Subcutaneous abdominal adipose tissue (tissue), 5 donors: Measurements from ENCODE around the gene FBLN1.

ENCODE experiments used
- H3K27ac ChIP-seq: one replicate; pipeline ENCODE4 v1.7.0; 2013; ENCODE audit warnings: low read depth, mild to moderate bottlenecking, inconsistent platforms, low read length, moderate library complexity
- H3K27me3 ChIP-seq, 5 donors: one replicate each; pipeline ENCODE4 v1.7.0; 2013; ENCODE audit warnings: low read length in 5 of 5, inconsistent platforms in 1 of 5; ENCODE audit not compliant: control insufficient read depth in 5 of 5, insufficient read depth in 4 of 5
- H3K36me3 ChIP-seq, 5 donors: one replicate each; pipeline ENCODE4 v1.7.0; 2013; ENCODE audit warnings: low read length in 5 of 5; ENCODE audit not compliant: control insufficient read depth in 5 of 5, insufficient read depth in 5 of 5
- H3K4me1 ChIP-seq, 5 donors: one replicate each; pipeline ENCODE4 v1.7.0; 2013; ENCODE audit warnings: low read length in 5 of 5, mild to moderate bottlenecking in 3 of 5, moderate library complexity in 1 of 5; ENCODE audit not compliant: control insufficient read depth in 5 of 5, insufficient read depth in 5 of 5
- H3K4me3 ChIP-seq, 5 donors: one replicate each; pipeline ENCODE4 v1.7.0; 2013; ENCODE audit warnings: low read length in 5 of 5, low read depth in 1 of 5
- H3K9ac ChIP-seq, 5 donors: one replicate each; pipeline ENCODE4 v1.7.0; 2013; ENCODE audit warnings: low read length in 5 of 5, mild to moderate bottlenecking in 4 of 5, moderate library complexity in 3 of 5
- H3K9me3 ChIP-seq, 5 donors: one replicate each; pipeline ENCODE4 v1.7.0; 2013; ENCODE audit warnings: low read length in 5 of 5; ENCODE audit not compliant: control insufficient read depth in 5 of 5
- donor health status: healthy.
- donor health status: healthy.
- donor health status: healthy.
- donor health status: healthy.
- donor health status: healthy.

FBLN1 gene

DNA sequence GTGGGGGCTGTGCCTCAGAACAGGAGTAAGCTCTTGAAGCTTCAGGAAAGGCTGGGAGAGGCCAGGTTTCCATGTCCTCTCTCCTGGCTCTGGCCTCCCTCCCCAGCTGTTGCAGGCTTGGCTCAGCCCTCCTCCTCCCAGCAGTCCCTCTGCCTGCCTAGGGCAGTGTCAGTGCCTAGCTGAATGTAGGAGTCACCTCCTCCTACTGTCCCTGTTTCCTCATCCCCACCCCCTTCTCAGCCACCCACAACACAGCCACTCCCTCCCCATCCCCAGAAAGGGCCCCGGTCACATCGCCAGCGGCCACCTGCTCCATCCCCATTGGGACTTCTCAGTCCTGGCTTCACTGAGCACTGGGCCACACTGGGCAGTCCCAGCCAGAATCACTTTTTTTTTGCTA lies 2.9 kb upstream of the FBLN1 start:
- H3K27ac ChIP-seq, result no peak overlapping the region
- peaks cover 22 to 37% (median 29%) of the 10 kb centered on the region in 5 donors for H3K27me3 ChIP-seq
- no peaks in the 10 kb centered on the region for H3K36me3 ChIP-seq
- no peak overlapping the region for H3K9ac ChIP-seq
- H3K9me3 ChIP-seq, result no peaks in the 10 kb centered on the region
- no peak overlapping the region for H3K4me3 ChIP-seq
- H3K4me1 ChIP-seq, result peaks cover 0 to 20% (median 15%) of the 10 kb centered on the region in 5 donors

DNA sequence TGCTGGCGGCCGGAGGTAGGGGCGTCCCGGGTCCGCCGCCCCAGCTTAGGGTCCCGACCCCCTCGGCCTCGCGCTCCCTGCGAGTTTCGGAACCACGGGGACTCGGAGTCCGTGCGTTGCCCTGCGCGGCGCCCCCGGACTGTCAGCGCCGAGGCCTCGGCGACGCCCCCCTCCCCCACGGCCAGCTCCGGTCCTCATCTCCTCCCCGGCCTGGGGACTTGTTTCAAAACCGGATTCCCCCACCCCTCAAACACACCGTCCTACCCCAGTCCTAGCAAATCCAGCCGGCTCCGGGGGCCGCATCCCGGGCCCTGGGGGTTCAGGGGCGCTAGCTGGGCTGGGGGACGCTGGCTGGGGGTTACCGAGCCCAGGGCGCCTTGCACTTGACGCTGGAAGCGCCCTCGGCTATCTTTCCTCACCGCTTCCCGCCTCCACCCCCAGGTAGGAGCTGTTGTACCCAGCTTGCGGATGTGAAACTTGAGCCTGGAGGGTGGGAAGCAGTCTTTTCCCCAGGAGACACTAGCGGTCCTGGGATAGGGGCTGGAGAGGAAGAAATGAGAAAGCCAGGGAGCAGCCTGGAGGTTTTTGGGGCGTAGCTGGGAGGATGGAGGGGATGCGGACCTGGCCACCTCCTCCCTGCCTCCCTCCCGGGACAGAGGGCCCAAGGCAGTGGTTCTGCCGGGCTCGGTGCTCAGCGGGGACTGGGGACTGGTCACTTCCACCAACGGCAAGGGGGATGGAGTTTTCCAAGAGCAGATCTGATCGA lies 550 bp downstream of the FBLN1 start:
- H3K4me1 ChIP-seq, result peaks cover 0 to 27% (median 19%) of the 10 kb centered on the region in 5 donors
- H3K9ac ChIP-seq, result peak overlapping the region in 4 of 5 donors; percentile 11 to 70 (median 42)
- H3K27ac ChIP-seq, result peak overlapping the region; percentile 16

GRCh38 chr22:45503816-45504372 lies 1.2 kb downstream of the FBLN1 start:
- H3K36me3 ChIP-seq, result no peaks in the 10 kb centered on the region
- peak overlapping the region; percentile 42 to 68 (median 64) for H3K4me3 ChIP-seq
- H3K9ac ChIP-seq, result peak overlapping the region in 3 of 5 donors; percentile 11 to 70 (median 55)
- no peaks in the 10 kb centered on the region for H3K9me3 ChIP-seq
- H3K4me1 ChIP-seq, result peaks cover 0 to 27% (median 21%) of the 10 kb centered on the region in 5 donors
- H3K27ac ChIP-seq, result peak overlapping the region; percentile 16
- peaks cover 22 to 51% (median 43%) of the 10 kb centered on the region in 5 donors for H3K27me3 ChIP-seq

More for the DNA sequence above, 550 bp downstream of the FBLN1 start:
- Histone ChIP-seq H3K4me3 (peak overlapping the region; percentile 42 to 68 (median 64)), H3K27me3 (peaks cover 22 to 49% (median 39%) of the 10 kb centered on the region in 5 donors), H3K36me3 (no peaks in the 10 kb centered on the region), H3K9me3 (no peaks in the 10 kb centered on the region)

- Histone ChIP-seq H3K27ac (no peak overlapping the region), H3K4me1 (peaks cover 0 to 27% (median 24%) of the 10 kb centered on the region in 5 donors), H3K27me3 (peaks cover 22 to 55% (median 47%) of the 10 kb centered on the region in 5 donors), H3K9me3 (no peaks in the 10 kb centered on the region), H3K9ac (peak overlapping the region in 1 of 5 donors; percentile 52), H3K36me3 (no peaks in the 10 kb centered on the region), H3K4me3 (peak overlapping the region; percentile 2 to 68 (median 64))
Measured at GRCh38 chr22:45504373-45505341, 2.0 kb downstream of the FBLN1 start.

DNA sequence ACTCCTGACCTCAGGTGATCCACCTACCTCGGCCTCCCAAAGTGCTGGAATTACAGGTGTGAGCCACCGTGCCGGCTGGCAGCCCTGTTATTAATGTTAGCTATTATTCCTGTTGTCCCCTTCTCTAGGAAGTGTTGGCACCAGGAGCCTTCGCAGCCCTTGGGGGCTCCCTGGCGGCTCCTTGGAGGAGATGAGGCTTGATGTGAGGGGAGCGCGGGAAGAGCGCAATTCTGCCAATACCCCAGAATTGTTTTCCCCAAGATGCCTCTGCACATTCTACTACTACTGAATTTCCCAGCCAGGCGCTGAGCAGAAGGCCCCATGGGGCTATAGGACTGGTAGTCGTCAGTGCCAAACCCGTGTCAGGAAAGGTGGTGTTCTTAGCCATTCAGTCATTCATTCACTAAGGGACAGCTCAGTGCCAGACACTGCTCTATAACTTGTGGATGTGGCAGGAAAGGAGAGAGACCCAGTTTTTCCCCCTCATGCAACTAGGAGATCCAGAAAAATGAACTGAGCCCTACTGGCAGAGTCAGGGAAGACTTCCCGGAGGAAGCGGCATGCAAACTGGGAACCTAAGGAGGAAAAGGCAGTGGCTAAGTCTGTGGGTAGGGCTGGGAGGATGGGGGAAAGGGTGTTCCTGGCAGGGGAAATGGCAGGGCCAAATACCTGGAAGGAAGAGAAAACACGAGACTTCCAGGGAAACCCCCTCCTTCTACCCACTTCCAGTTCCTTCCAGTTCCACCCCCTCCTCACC lies 3.5 kb downstream of the FBLN1 start:
- no peaks in the 10 kb centered on the region for H3K36me3 ChIP-seq
- H3K9me3 ChIP-seq, result no peaks in the 10 kb centered on the region
- peaks cover 19 to 52% (median 43%) of the 10 kb centered on the region in 5 donors for H3K27me3 ChIP-seq
- H3K27ac ChIP-seq, result no peak overlapping the region
- no peak overlapping the region for H3K4me3 ChIP-seq
- H3K4me1 ChIP-seq, result peaks cover 0 to 32% (median 26%) of the 10 kb centered on the region in 5 donors
- no peak overlapping the region for H3K9ac ChIP-seq

DNA sequence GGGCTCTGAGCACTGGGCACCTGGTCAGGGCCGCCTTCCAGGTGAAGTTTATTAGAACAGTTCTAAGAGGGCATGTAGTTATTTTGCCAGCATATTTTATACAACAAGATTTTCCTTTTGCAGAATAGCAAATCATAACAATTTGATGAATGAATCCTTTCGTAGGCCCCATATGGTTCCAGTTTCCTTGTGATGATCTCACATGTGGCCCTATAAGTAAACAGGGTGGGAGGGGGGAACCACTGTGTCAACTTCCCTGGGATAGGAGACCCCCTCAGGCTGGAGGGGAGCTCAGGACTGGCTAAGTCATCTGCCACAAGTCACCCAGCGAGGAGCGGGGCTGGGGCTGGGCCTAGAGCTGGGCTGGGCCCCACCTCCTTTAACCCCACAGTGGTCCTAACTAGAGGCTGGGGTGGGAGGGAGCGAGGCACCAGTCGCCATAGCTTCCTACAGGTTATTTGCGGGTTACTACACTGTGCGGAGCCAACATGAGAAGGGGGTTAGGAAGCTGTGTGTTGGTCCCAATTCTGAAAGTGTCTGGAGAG lies 4.2 kb downstream of the FBLN1 start:
- Histone ChIP-seq H3K36me3 (no peaks in the 10 kb centered on the region), H3K27me3 (peaks cover 19 to 49% (median 40%) of the 10 kb centered on the region in 5 donors), H3K9ac (no peak overlapping the region), H3K4me3 (no peak overlapping the region), H3K4me1 (peaks cover 0 to 32% (median 26%) of the 10 kb centered on the region in 5 donors), H3K27ac (no peak overlapping the region), H3K9me3 (no peaks in the 10 kb centered on the region)

- Histone ChIP-seq H3K27ac (no peak overlapping the region), H3K9ac (no peak overlapping the region), H3K4me3 (no peak overlapping the region), H3K27me3 (peaks cover 19 to 48% (median 41%) of the 10 kb centered on the region in 5 donors), H3K4me1 (peaks cover 0 to 35% (median 25%) of the 10 kb centered on the region in 5 donors), H3K36me3 (no peaks in the 10 kb centered on the region), H3K9me3 (no peaks in the 10 kb centered on the region)
Measured at GRCh38 chr22:45507798-45508197, 5.1 kb downstream of the FBLN1 start.

GRCh38 chr22:45508814-45509213 lies 6.1 kb downstream of the FBLN1 start:
- H3K4me1 ChIP-seq, result peaks cover 0 to 27% (median 22%) of the 10 kb centered on the region in 5 donors
- no peak overlapping the region for H3K27ac ChIP-seq
- no peaks in the 10 kb centered on the region for H3K36me3 ChIP-seq
- no peaks in the 10 kb centered on the region for H3K9me3 ChIP-seq
- H3K27me3 ChIP-seq, result peaks cover 10 to 43% (median 33%) of the 10 kb centered on the region in 5 donors
- H3K9ac ChIP-seq, result no peak overlapping the region
- peak overlapping the region in 1 of 5 donors; percentile 18 for H3K4me3 ChIP-seq
